Panc1 (cell line): ENCODE data around the gene PCNX2. TPM values are rescaled to one million over a fixed set of nuclear protein-coding genes. Genes with fewer than 3 reads are reported as not detected.

Experiments
- ATAC-seq: fragments of 200-7000 bp; cut with Tn5 transposase; 2 replicates; pipeline ENCODE4 v1.9.1; 2020; ENCODE audit warnings: mild to moderate bottlenecking, moderate library complexity
- BruUV-seq: library from RNA; stranded (reverse); fragments of 400-500 nt; replicated peaks from 2 replicates; lab custom pipeline; 2021; lab: Mats Ljungman, UMichigan
- CTCF ChIA-PET: fragments of 300-600 bp; sonication (Branson Sonifier 250); formaldehyde crosslinking; loops from one replicate; lab custom pipeline; 2022; ENCODE audit warnings: antibody characterized with exemption; lab: Charles Lee
- POLR2A ChIA-PET: fragments of 300-600 bp; sonication (Branson Sonifier 250); formaldehyde crosslinking; loops from one replicate; lab custom pipeline; 2022; ENCODE audit warnings: antibody characterized with exemption; lab: Charles Lee
- DNase-seq: peaks from one replicate; pipeline ENCODE4 v3.0.0-alpha.2; 2010; ENCODE audit warnings: low read depth, low spot score
- H3K27ac ChIP-seq: 2 replicates; pipeline ENCODE4 v1.5.1; 2011; ENCODE audit warnings: mild to moderate bottlenecking, low read length, inconsistent platforms
- H3K27me3 ChIP-seq: fragments of 200-500 bp; sonication (Bioruptor generic); 2 replicates; pipeline ENCODE4 v1.6.0; 2014; ENCODE audit warnings: low read length, inconsistent platforms; ENCODE audit not compliant: control insufficient read depth, insufficient read depth
- H3K36me3 ChIP-seq: fragments of 200-500 bp; sonication (Bioruptor generic); 2 replicates; pipeline ENCODE4 v1.5.1; 2014; ENCODE audit warnings: inconsistent platforms, mild to moderate bottlenecking, low read length, moderate library complexity; ENCODE audit not compliant: control insufficient read depth, insufficient read depth
- H3K4me1 ChIP-seq: 2 replicates; pipeline ENCODE4 v1.5.1; 2011; ENCODE audit warnings: inconsistent platforms, mild to moderate bottlenecking, low read length, moderate library complexity; ENCODE audit not compliant: control insufficient read depth, insufficient read depth
- H3K4me3 ChIP-seq, 2 experiments: 2 replicates each; pipeline ENCODE4 v1.5.1; 2011 to 2012; ENCODE audit warnings: low read depth in 2 of 2, low read length in 2 of 2, mild to moderate bottlenecking in 2 of 2, inconsistent platforms in 1 of 2, moderate library complexity in 1 of 2
- H3K9me3 ChIP-seq: fragments of 200-500 bp; sonication (Bioruptor generic); 2 replicates; pipeline ENCODE4 v1.5.1; 2014; ENCODE audit warnings: low read depth, mild to moderate bottlenecking, inconsistent platforms, low read length, moderate library complexity; ENCODE audit not compliant: control insufficient read depth, insufficient read depth
- CTCF ChIP-seq: fragments of 450-650 bp; IDR thresholded peaks from 2 replicates; pipeline ENCODE4 v1.5.1; 2017; ENCODE audit warnings: mild to moderate bottlenecking
- POLR2AphosphoS5 ChIP-seq: IDR thresholded peaks from 2 replicates; pipeline ENCODE4 v1.6.1; 2012; ENCODE audit warnings: mild to moderate bottlenecking, low read depth, low read length, moderate library complexity
- REST ChIP-seq, 2 experiments: IDR thresholded peaks; 2 replicates each; pipeline ENCODE4 v1.6.1; 2011 to 2012; ENCODE audit warnings: low read depth in 2 of 2, control low read depth in 1 of 2, low read length in 1 of 2, mild to moderate bottlenecking in 1 of 2, moderate library complexity in 1 of 2; ENCODE audit not compliant: insufficient read depth in 1 of 2
- SIN3A ChIP-seq: IDR thresholded peaks from 2 replicates; pipeline ENCODE4 v1.6.1; 2012; ENCODE audit warnings: low read depth, mild to moderate bottlenecking, low read length, moderate library complexity, borderline replicate concordance; ENCODE audit not compliant: insufficient read depth
- TCF7L2 ChIP-seq: IDR thresholded peaks from 2 replicates; pipeline ENCODE4 v1.6.1; 2011; ENCODE audit warnings: mild to moderate bottlenecking, low read depth, low read length, inconsistent platforms
- in situ Hi-C: cut with HindIII; loops from 2 replicates; pipeline ENCODE4 v1.10.0; 2016; ENCODE audit warnings: low sequenced_read_pairs, low pct_unique_long_range_greater_than_20kb
- intact Hi-C: fragments of 100-400 bp; cut with micrococcal nuclease; formaldehyde crosslinking; loops from one replicate; pipeline ENCODE4 v1.10.0; 2022; ENCODE audit not compliant: unreplicated experiment
- total RNA-seq: library from RNA; stranded (reverse); gene quantifications from one replicate; pipeline ENCODE4 v1.2.1, GENCODE V29; 2021; ENCODE audit not compliant: unreplicated experiment

The PCNX2 gene
- total RNA-seq, 1 experiment from 2014 or later, result 2.6 TPM

GRCh38 chr1:233097959-233098580, 197.5 kb downstream of the PCNX2 start:
- Histone ChIP-seq H3K36me3 (no peaks in the 10 kb centered on the region), H3K27ac (no peak overlapping the region), H3K4me3 (no peak overlapping the region), H3K4me1 (no peaks in the 10 kb centered on the region), H3K27me3 (no peaks in the 10 kb centered on the region), H3K9me3 (no peaks in the 10 kb centered on the region)
- TF ChIP-seq SIN3A (no peak), TCF7L2 (no peak), CTCF (no peak), POLR2AphosphoS5 (no peak), REST (IDR thresholded peaks at IDR 0.05; ENCODE audit: insufficient read depth in 1 of 2, low read depth in 2 of 2, low read length in 1 of 2) (no peak)
- POLR2A ChIA-PET, result no interaction called here
- in situ Hi-C loops (no loop called here), intact Hi-C loops (no loop called here)
- BruUV-seq, result no TSS peak
- CTCF ChIA-PET, result no interaction called here
- no peak for ATAC-seq
- DNase-seq, result no peak

- H3K9me3 ChIP-seq, result no peaks in the 10 kb centered on the region
- DNase-seq (no peak), ATAC-seq (no peak)
- H3K27ac ChIP-seq, result no peak overlapping the region
- in situ Hi-C loops (no loop called here), intact Hi-C loops (no loop called here)
- H3K4me1 ChIP-seq, result no peaks in the 10 kb centered on the region
- POLR2A ChIA-PET, result no interaction called here
- no TSS peak for BruUV-seq
- CTCF ChIA-PET, result no interaction called here
- no peaks in the 10 kb centered on the region for H3K36me3 ChIP-seq
- no peaks in the 10 kb centered on the region for H3K27me3 ChIP-seq
- TF ChIP-seq CTCF (no peak), SIN3A (no peak), TCF7L2 (no peak), REST (IDR thresholded peaks at IDR 0.05; ENCODE audit: insufficient read depth in 1 of 2, low read depth in 2 of 2, low read length in 1 of 2) (no peak), POLR2AphosphoS5 (no peak)
- H3K4me3 ChIP-seq, result no peak overlapping the region
Observed at GRCh38 chr1:233097546-233097945, 198.0 kb downstream of the PCNX2 start.
